ENCODE data around the gene C5.

DNA sequence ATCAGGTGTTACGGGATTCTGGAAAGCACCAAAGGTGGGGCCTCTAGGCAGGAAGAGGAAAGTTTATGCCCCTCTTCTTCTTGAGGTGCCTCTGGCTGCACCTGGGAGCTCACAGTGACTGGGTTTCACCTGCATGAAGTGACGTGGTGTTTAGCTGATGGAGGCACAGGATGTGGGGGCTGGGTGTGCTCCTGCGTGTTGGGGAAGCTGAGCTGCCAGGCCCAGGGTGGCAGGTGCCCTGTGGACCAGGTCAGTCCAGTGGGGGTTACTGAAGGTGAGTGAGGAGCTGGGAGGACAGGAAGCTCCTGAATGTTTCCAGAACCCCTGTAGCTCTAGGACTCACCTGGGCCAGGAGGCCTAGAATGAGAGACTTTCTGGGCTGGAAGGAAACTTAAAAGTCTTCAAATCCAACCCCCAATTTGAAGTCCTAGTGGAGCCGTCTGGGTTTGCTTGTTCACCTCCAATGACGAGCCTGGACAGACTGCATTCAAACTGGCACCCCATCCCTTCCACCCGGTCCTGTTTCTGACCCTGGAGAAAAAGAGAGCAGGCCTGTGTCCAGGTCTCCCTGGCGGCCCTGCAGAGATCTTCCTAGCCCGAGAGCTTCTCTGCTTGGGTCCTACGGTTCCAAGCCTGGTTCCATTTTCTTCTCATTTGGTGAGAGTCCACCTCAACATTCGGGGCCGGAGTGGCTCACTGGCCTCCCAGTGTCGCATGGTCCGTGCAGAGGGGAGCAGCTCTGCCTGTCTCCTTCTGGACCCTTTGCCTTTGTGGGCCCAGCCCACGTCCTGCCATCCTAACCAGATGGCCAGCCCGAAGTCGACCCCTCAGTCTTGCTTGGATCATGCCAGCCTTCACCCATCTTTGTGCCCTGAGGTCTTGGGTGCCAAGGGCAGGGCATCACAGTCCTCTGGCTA, 145.8 kb downstream of the C5 start:
- TF ChIP-seq, protein P1, sequence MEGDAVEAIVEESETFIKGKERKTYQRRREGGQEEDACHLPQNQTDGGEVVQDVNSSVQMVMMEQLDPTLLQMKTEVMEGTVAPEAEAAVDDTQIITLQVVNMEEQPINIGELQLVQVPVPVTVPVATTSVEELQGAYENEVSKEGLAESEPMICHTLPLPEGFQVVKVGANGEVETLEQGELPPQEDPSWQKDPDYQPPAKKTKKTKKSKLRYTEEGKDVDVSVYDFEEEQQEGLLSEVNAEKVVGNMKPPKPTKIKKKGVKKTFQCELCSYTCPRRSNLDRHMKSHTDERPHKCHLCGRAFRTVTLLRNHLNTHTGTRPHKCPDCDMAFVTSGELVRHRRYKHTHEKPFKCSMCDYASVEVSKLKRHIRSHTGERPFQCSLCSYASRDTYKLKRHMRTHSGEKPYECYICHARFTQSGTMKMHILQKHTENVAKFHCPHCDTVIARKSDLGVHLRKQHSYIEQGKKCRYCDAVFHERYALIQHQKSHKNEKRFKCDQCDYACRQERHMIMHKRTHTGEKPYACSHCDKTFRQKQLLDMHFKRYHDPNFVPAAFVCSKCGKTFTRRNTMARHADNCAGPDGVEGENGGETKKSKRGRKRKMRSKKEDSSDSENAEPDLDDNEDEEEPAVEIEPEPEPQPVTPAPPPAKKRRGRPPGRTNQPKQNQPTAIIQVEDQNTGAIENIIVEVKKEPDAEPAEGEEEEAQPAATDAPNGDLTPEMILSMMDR (conservative IDR thresholded peaks at IDR 0.05; ENCODE audit: low read length) = no peak
- no peak for TF ChIP-seq EZH2phosphoT487 (IDR thresholded peaks at IDR 0.05; ENCODE audit: borderline replicate concordance)

Data from Loucy (cell line).